Keratinocyte (primary cell): ENCODE measurements around the gene PDE4DIP. TPM values are rescaled to one million over a fixed set of nuclear protein-coding genes. Genes with fewer than 3 reads are reported as not detected.
"Not testable (repeated sequence)": the region's sequence is repeated elsewhere in the genome, so short reads cannot be mapped to it uniquely, and the experiment has no call there.

Experiments
- DNase-seq: peaks from one replicate; pipeline ENCODE4 v3.0.0-alpha.2; 2011; ENCODE audit warnings: low read depth, missing footprints, low spot score
- FAIRE-seq: peaks from 2 replicates; lab custom pipeline; 2011; peaks lifted over from hg19 to GRCh38; lab: Jason Lieb, UNC
- H2AFZ ChIP-seq: 2 replicates; pipeline ENCODE4 v1.6.0; 2012; ENCODE audit warnings: low read length, control low read depth, inconsistent platforms; ENCODE audit not compliant: control insufficient read depth
- H3K27ac ChIP-seq: 2 replicates; pipeline ENCODE4 v1.5.1; 2011; ENCODE audit warnings: low read length; ENCODE audit not compliant: control insufficient read depth, insufficient read depth
- H3K27me3 ChIP-seq: 3 replicates; pipeline ENCODE4 v1.6.0; 2011; ENCODE audit warnings: low read length; ENCODE audit not compliant: control insufficient read depth, insufficient read depth; ENCODE audit errors: extremely low read depth
- H3K36me3 ChIP-seq, 2 experiments: 2 replicates in 1 of 2; 3 replicates in 1 of 2; pipeline ENCODE4 v1.5.1; 2011; ENCODE audit warnings: low read length in 2 of 2, mild to moderate bottlenecking in 1 of 2; ENCODE audit not compliant: control insufficient read depth in 2 of 2, insufficient read depth in 2 of 2; ENCODE audit errors: extremely low read depth in 1 of 2
- H3K4me1 ChIP-seq: 3 replicates; pipeline ENCODE4 v1.5.1; 2011; ENCODE audit warnings: low read length; ENCODE audit not compliant: control insufficient read depth, insufficient read depth; ENCODE audit errors: extremely low read depth
- H3K4me2 ChIP-seq: 3 replicates; pipeline ENCODE4 v1.6.0; 2011; ENCODE audit warnings: low read depth, low read length; ENCODE audit not compliant: control insufficient read depth, insufficient read depth; ENCODE audit errors: extremely low read depth
- H3K4me3 ChIP-seq, 3 experiments: fragments of 200-600 bp in 1 of 3; sonication (generic) in 1 of 3; 2 replicates in 2 of 3; 3 replicates in 1 of 3; pipeline ENCODE4 v1.5.1; 2011 to 2016; ENCODE audit warnings: low read length in 3 of 3, mild to moderate bottlenecking in 3 of 3, control low read depth in 2 of 3, inconsistent platforms in 1 of 3, low read depth in 1 of 3, mixed read lengths in 1 of 3, mixed run types in 1 of 3, moderate library complexity in 1 of 3; ENCODE audit not compliant: control insufficient read depth in 2 of 3, insufficient read depth in 2 of 3; ENCODE audit errors: extremely low read depth in 1 of 3
- H3K79me2 ChIP-seq: 2 replicates; pipeline ENCODE4 v1.6.0; 2012; ENCODE audit warnings: low read length; ENCODE audit not compliant: control insufficient read depth, insufficient read depth
- H3K9ac ChIP-seq: 3 replicates; pipeline ENCODE4 v1.6.0; 2011; ENCODE audit warnings: low read length; ENCODE audit not compliant: control insufficient read depth, insufficient read depth; ENCODE audit errors: extremely low read depth
- H3K9me1 ChIP-seq: 3 replicates; pipeline ENCODE4 v1.6.0; 2011; ENCODE audit warnings: low read length; ENCODE audit not compliant: control insufficient read depth, insufficient read depth; ENCODE audit errors: extremely low read depth
- H3K9me3 ChIP-seq: 2 replicates; pipeline ENCODE4 v1.5.1; 2012; ENCODE audit warnings: low read depth, low read length; ENCODE audit not compliant: control insufficient read depth
- H4K20me1 ChIP-seq: 3 replicates; pipeline ENCODE4 v1.6.0; 2011; ENCODE audit warnings: low read length; ENCODE audit not compliant: control insufficient read depth, insufficient read depth; ENCODE audit errors: extremely low read depth
- dilution Hi-C: fragments of 300-500 bp; cut with MboI; formaldehyde crosslinking; loops from one replicate; pipeline ENCODE4 v1.7.0; 2020; ENCODE audit warnings: low sequenced_read_pairs; ENCODE audit not compliant: extremely low pct_ligation_motif_present
- polyA plus RNA-seq, 5 experiments: library from polyadenylated mRNA; depleted of rRNA in 3 of 5; stranded (reverse) in 3 of 5; stranded (forward) in 1 of 5; unstranded in 1 of 5; fragments of >200 nt; gene quantifications; 1 replicate in 1 of 5; 2 replicates in 3 of 5; 3 replicates in 1 of 5; pipeline versions ENCODE4 v1.2.1 to v1.2.3, GENCODE V29; 2011 to 2012; ENCODE audit warnings: missing spikeins in 2 of 5, low read depth in 1 of 5, low replicate concordance in 1 of 5

The PDE4DIP gene
- polyA plus RNA-seq, 1 donor (not counting 4 experiments of a cell fraction or from before 2014, with no cell fraction given), result 31.5 TPM

GRCh38 chr1:148900691-148901090 lies 56.5 kb downstream of the PDE4DIP start:
- H4K20me1 ChIP-seq, H3K27me3 ChIP-seq, H3K9ac ChIP-seq, H2AFZ ChIP-seq, H3K9me3 ChIP-seq, dilution Hi-C loops, H3K4me3 ChIP-seq, H3K9me1 ChIP-seq, H3K27ac ChIP-seq, DNase-seq, H3K79me2 ChIP-seq, H3K4me1 ChIP-seq, H3K36me3 ChIP-seq, H3K4me2 ChIP-seq, FAIRE-seq: not testable (repeated sequence)

- DNase-seq, H3K4me2 ChIP-seq, H2AFZ ChIP-seq, H3K9me3 ChIP-seq, H3K36me3 ChIP-seq, H3K79me2 ChIP-seq, H3K9me1 ChIP-seq, H3K4me1 ChIP-seq, H3K27ac ChIP-seq, H3K27me3 ChIP-seq, H3K9ac ChIP-seq, H4K20me1 ChIP-seq, dilution Hi-C loops, FAIRE-seq, H3K4me3 ChIP-seq: not testable (repeated sequence)
Measured at GRCh38 chr1:148901150-148901952, 57.1 kb downstream of the PDE4DIP start.

GRCh38 chr1:148901953-148902341 lies 57.7 kb downstream of the PDE4DIP start:
- H3K9me1 ChIP-seq, FAIRE-seq, H3K9me3 ChIP-seq, H3K4me3 ChIP-seq, H3K27me3 ChIP-seq, H3K4me1 ChIP-seq, dilution Hi-C loops, H3K27ac ChIP-seq, H4K20me1 ChIP-seq, H3K4me2 ChIP-seq, H3K9ac ChIP-seq, H2AFZ ChIP-seq, H3K79me2 ChIP-seq, DNase-seq, H3K36me3 ChIP-seq: not testable (repeated sequence)

GRCh38 chr1:148909219-148909826 lies 65.1 kb downstream of the PDE4DIP start:
- H3K4me3 ChIP-seq, H3K9me1 ChIP-seq, FAIRE-seq: not testable (repeated sequence)

More at GRCh38 chr1:148909219-148909826, 65.1 kb downstream of the PDE4DIP start:
- H2AFZ ChIP-seq, H3K27ac ChIP-seq, H3K79me2 ChIP-seq, DNase-seq, H3K4me1 ChIP-seq, H4K20me1 ChIP-seq, H3K27me3 ChIP-seq, H3K4me2 ChIP-seq, dilution Hi-C loops, H3K36me3 ChIP-seq, H3K9ac ChIP-seq, H3K9me3 ChIP-seq: not testable (repeated sequence)
